Right atrium auricular region (tissue), 2 donors: ENCODE data around the gene CCAR1. TPM values are rescaled to one million over a fixed set of nuclear protein-coding genes. Genes with fewer than 3 reads are reported as not detected.

Source experiments
- microRNA-seq, 2 donors: library from miRNA; unstranded; fragments of <30 nt; microRNA quantifications; one replicate each; pipeline ENCODE4, GENCODE V29; 2016 to 2017; ENCODE audit warnings: borderline number of aligned reads in 2 of 2, borderline replicate concordance in 1 of 2
- total RNA-seq, 2 donors: library from RNA; depleted of rRNA; stranded (reverse); fragments of >200 nt; gene quantifications; one replicate each; pipeline ENCODE4 v1.1.0, GENCODE V29; 2016

CCAR1 gene
- total RNA-seq, 2 donors from 2014 or later: 21.0 to 25.0 TPM

Small RNA genes lying within 50 kb of the gene (microRNA-seq; reads per million reads assigned to microRNA genes)
- gene MIR1254-1: 0 reads per million in 2 donors

Other genes with a start within 250 kb of the CCAR1 start
- 1 to 10 TPM in 1 of 2 donors, under 1 TPM in 1; 0.90 to 1.3 TPM for gene DNA2, start 249.3 kb upstream of the CCAR1 start, total RNA-seq
- 1 to 10 TPM; 7.7 to 9.9 TPM for gene SLC25A16, start 193.7 kb upstream of the CCAR1 start, total RNA-seq
- gene TET1, start 160.9 kb upstream of the CCAR1 start, total RNA-seq: 1 to 10 TPM; 2.4 to 3.0 TPM
- under 1 TPM; 0.26 to 0.47 TPM for gene STOX1, start 106.3 kb downstream of the CCAR1 start, total RNA-seq
- 10 to 100 TPM; 18.9 to 22.3 TPM for gene DDX50, start 180.1 kb downstream of the CCAR1 start, total RNA-seq
- 10 to 100 TPM; 21.4 to 30.0 TPM for gene DDX21, start 234.9 kb downstream of the CCAR1 start, total RNA-seq